ENCODE measurements around the gene WDR27.

The WDR27 gene

GRCh38 chr6:169666441-169666840, 35.4 kb downstream of the WDR27 start:
- H2BK15ac ChIP-seq (replicated peaks; ENCODE audit: low read depth) = no peak overlapping the region
- H3K27me3 ChIP-seq (ENCODE audit: insufficient read depth, low read length, poor library complexity) = no peaks in the 10 kb centered on the region
- no peak overlapping the region for H3K56ac ChIP-seq (ENCODE audit: low read length)
- H3K4me3 ChIP-seq (ENCODE audit: low read length) = no peak overlapping the region
- H3K79me1 ChIP-seq (ENCODE audit: low read length) = peaks cover 3% of the 10 kb centered on the region
- no peak overlapping the region for H4K8ac ChIP-seq (ENCODE audit: low read depth, low read length)
- no peak overlapping the region for H3K23ac ChIP-seq (ENCODE audit: low read length)
- no peak overlapping the region for H4K5ac ChIP-seq (ENCODE audit: low read length)
- H2BK120ac ChIP-seq (ENCODE audit: low read depth, low read length) = no peak overlapping the region
- H3K18ac ChIP-seq (ENCODE audit: low read length) = no peak overlapping the region
- WGBS (ENCODE audit: extremely low coverage, insufficient coverage, low lambda C conversion rate) = no CpG with 5 or more reads among the region's 18 CpGs
- peaks cover 8% of the 10 kb centered on the region for H3K36me3 ChIP-seq (ENCODE audit: control insufficient read depth, insufficient read depth, low read length)
- H3K4me2 ChIP-seq (ENCODE audit: low read length) = no peak overlapping the region
- H3K4ac ChIP-seq (ENCODE audit: low read depth, low read length) = no peak overlapping the region
- no peak overlapping the region for H2BK5ac ChIP-seq (ENCODE audit: low read length)
- H3K9ac ChIP-seq (ENCODE audit: low read length) = no peak overlapping the region
- H3K79me2 ChIP-seq (ENCODE audit: control insufficient read depth, insufficient read depth, low read length) = no peaks in the 10 kb centered on the region
- no peak for DNase-seq
- no peak overlapping the region for H3K27ac ChIP-seq (ENCODE audit: low read depth, low read length)
- no peak overlapping the region for H2AK5ac ChIP-seq (ENCODE audit: low read length)
- H3K4me1 ChIP-seq (ENCODE audit: control insufficient read depth, low read depth, low read length) = peaks cover 2% of the 10 kb centered on the region

- peaks cover 3% of the 10 kb centered on the region for H3K79me1 ChIP-seq (ENCODE audit: low read length)
- no peak overlapping the region for H2BK5ac ChIP-seq (ENCODE audit: low read length)
- no peak overlapping the region for H2AK5ac ChIP-seq (ENCODE audit: low read length)
- no peaks in the 10 kb centered on the region for H3K27me3 ChIP-seq (ENCODE audit: insufficient read depth, low read length, poor library complexity)
- no peak overlapping the region for H2BK15ac ChIP-seq (replicated peaks; ENCODE audit: low read depth)
- H3K79me2 ChIP-seq (ENCODE audit: control insufficient read depth, insufficient read depth, low read length) = no peaks in the 10 kb centered on the region
- no peak overlapping the region for H3K18ac ChIP-seq (ENCODE audit: low read length)
- no peak overlapping the region for H3K4me2 ChIP-seq (ENCODE audit: low read length)
- no peak overlapping the region for H3K4ac ChIP-seq (ENCODE audit: low read depth, low read length)
- WGBS (ENCODE audit: extremely low coverage, insufficient coverage, low lambda C conversion rate) = 100% methylated on average over 1 of the region's 9 CpGs
- DNase-seq = no peak
- no peak overlapping the region for H2BK120ac ChIP-seq (ENCODE audit: low read depth, low read length)
- no peak overlapping the region for H3K23ac ChIP-seq (ENCODE audit: low read length)
- H4K5ac ChIP-seq (ENCODE audit: low read length) = no peak overlapping the region
- H4K8ac ChIP-seq (ENCODE audit: low read depth, low read length) = no peak overlapping the region
- no peak overlapping the region for H3K4me3 ChIP-seq (ENCODE audit: low read length)
- no peak overlapping the region for H3K9ac ChIP-seq (ENCODE audit: low read length)
- H3K36me3 ChIP-seq (ENCODE audit: control insufficient read depth, insufficient read depth, low read length) = peaks cover 8% of the 10 kb centered on the region
- peaks cover 2% of the 10 kb centered on the region for H3K4me1 ChIP-seq (ENCODE audit: control insufficient read depth, low read depth, low read length)
- no peak overlapping the region for H3K56ac ChIP-seq (ENCODE audit: low read length)
- H3K27ac ChIP-seq (ENCODE audit: low read depth, low read length) = no peak overlapping the region
Measured at GRCh38 chr6:169665289-169665688, 36.5 kb downstream of the WDR27 start.

GRCh38 chr6:169664227-169664626, 37.6 kb downstream of the WDR27 start:
- Histone ChIP-seq H2BK5ac (ENCODE audit: low read length) (no peak overlapping the region), H3K36me3 (ENCODE audit: control insufficient read depth, insufficient read depth, low read length) (peaks cover 8% of the 10 kb centered on the region), H3K4me1 (ENCODE audit: control insufficient read depth, low read depth, low read length) (peaks cover 2% of the 10 kb centered on the region), H3K23ac (ENCODE audit: low read length) (no peak overlapping the region), H3K4ac (ENCODE audit: low read depth, low read length) (no peak overlapping the region), H3K27ac (ENCODE audit: low read depth, low read length) (no peak overlapping the region), H3K56ac (ENCODE audit: low read length) (no peak overlapping the region), H2BK15ac (replicated peaks; ENCODE audit: low read depth) (no peak overlapping the region), H3K18ac (ENCODE audit: low read length) (no peak overlapping the region), H3K4me2 (ENCODE audit: low read length) (no peak overlapping the region), H2AK5ac (ENCODE audit: low read length) (no peak overlapping the region), H3K27me3 (ENCODE audit: insufficient read depth, low read length, poor library complexity) (no peaks in the 10 kb centered on the region), H2BK120ac (ENCODE audit: low read depth, low read length) (no peak overlapping the region), H3K9ac (ENCODE audit: low read length) (no peak overlapping the region), H3K79me1 (ENCODE audit: low read length) (peaks cover 3% of the 10 kb centered on the region), H3K79me2 (ENCODE audit: control insufficient read depth, insufficient read depth, low read length) (no peaks in the 10 kb centered on the region), H3K4me3 (ENCODE audit: low read length) (no peak overlapping the region), H4K5ac (ENCODE audit: low read length) (no peak overlapping the region), H4K8ac (ENCODE audit: low read depth, low read length) (no peak overlapping the region)
- no CpG with 5 or more reads among the region's 14 CpGs for WGBS (ENCODE audit: extremely low coverage, insufficient coverage, low lambda C conversion rate)
- no peak for DNase-seq

GRCh38 chr6:169663468-169663867, 38.4 kb downstream of the WDR27 start:
- Histone ChIP-seq H3K27ac (ENCODE audit: low read depth, low read length) (no peak overlapping the region), H3K4me2 (ENCODE audit: low read length) (no peak overlapping the region), H3K79me2 (ENCODE audit: control insufficient read depth, insufficient read depth, low read length) (no peaks in the 10 kb centered on the region), H2BK5ac (ENCODE audit: low read length) (no peak overlapping the region), H4K5ac (ENCODE audit: low read length) (no peak overlapping the region), H3K9ac (ENCODE audit: low read length) (no peak overlapping the region), H3K23ac (ENCODE audit: low read length) (no peak overlapping the region), H3K4me3 (ENCODE audit: low read length) (no peak overlapping the region), H2AK5ac (ENCODE audit: low read length) (no peak overlapping the region), H3K56ac (ENCODE audit: low read length) (no peak overlapping the region), H3K79me1 (ENCODE audit: low read length) (peaks cover 1% of the 10 kb centered on the region), H2BK120ac (ENCODE audit: low read depth, low read length) (no peak overlapping the region), H3K27me3 (ENCODE audit: insufficient read depth, low read length, poor library complexity) (no peaks in the 10 kb centered on the region), H2BK15ac (replicated peaks; ENCODE audit: low read depth) (no peak overlapping the region), H4K8ac (ENCODE audit: low read depth, low read length) (no peak overlapping the region), H3K4me1 (ENCODE audit: control insufficient read depth, low read depth, low read length) (peaks cover 2% of the 10 kb centered on the region), H3K18ac (ENCODE audit: low read length) (no peak overlapping the region), H3K36me3 (ENCODE audit: control insufficient read depth, insufficient read depth, low read length) (peaks cover 10% of the 10 kb centered on the region), H3K4ac (ENCODE audit: low read depth, low read length) (no peak overlapping the region)
- no CpG with 5 or more reads among the region's 8 CpGs for WGBS (ENCODE audit: extremely low coverage, insufficient coverage, low lambda C conversion rate)
- no peak for DNase-seq

GRCh38 chr6:169661391-169661756, 40.5 kb downstream of the WDR27 start:
- Histone ChIP-seq H4K5ac (ENCODE audit: low read length) (no peak overlapping the region), H2AK5ac (ENCODE audit: low read length) (no peak overlapping the region), H4K8ac (ENCODE audit: low read depth, low read length) (no peak overlapping the region), H3K4me3 (ENCODE audit: low read length) (no peak overlapping the region), H3K79me1 (ENCODE audit: low read length) (no peaks in the 10 kb centered on the region), H3K36me3 (ENCODE audit: control insufficient read depth, insufficient read depth, low read length) (peaks cover 14% of the 10 kb centered on the region), H3K56ac (ENCODE audit: low read length) (no peak overlapping the region), H3K18ac (ENCODE audit: low read length) (no peak overlapping the region), H3K9ac (ENCODE audit: low read length) (no peak overlapping the region), H3K4me2 (ENCODE audit: low read length) (no peak overlapping the region), H3K23ac (ENCODE audit: low read length) (no peak overlapping the region), H3K4me1 (ENCODE audit: control insufficient read depth, low read depth, low read length) (no peaks in the 10 kb centered on the region), H2BK5ac (ENCODE audit: low read length) (no peak overlapping the region), H2BK120ac (ENCODE audit: low read depth, low read length) (no peak overlapping the region), H3K27me3 (ENCODE audit: insufficient read depth, low read length, poor library complexity) (no peaks in the 10 kb centered on the region), H3K4ac (ENCODE audit: low read depth, low read length) (no peak overlapping the region), H3K27ac (ENCODE audit: low read depth, low read length) (no peak overlapping the region), H3K79me2 (ENCODE audit: control insufficient read depth, insufficient read depth, low read length) (no peaks in the 10 kb centered on the region), H2BK15ac (replicated peaks; ENCODE audit: low read depth) (no peak overlapping the region)
- DNase-seq = no peak
- no CpG with 5 or more reads among the region's 7 CpGs for WGBS (ENCODE audit: extremely low coverage, insufficient coverage, low lambda C conversion rate)

- no peak overlapping the region for H3K4me2 ChIP-seq (ENCODE audit: low read length)
- no peak overlapping the region for H2BK120ac ChIP-seq (ENCODE audit: low read depth, low read length)
- H3K56ac ChIP-seq (ENCODE audit: low read length) = no peak overlapping the region
- no CpG with 5 or more reads among the region's 26 CpGs for WGBS (ENCODE audit: extremely low coverage, insufficient coverage, low lambda C conversion rate)
- H3K23ac ChIP-seq (ENCODE audit: low read length) = no peak overlapping the region
- H3K4me1 ChIP-seq (ENCODE audit: control insufficient read depth, low read depth, low read length) = no peaks in the 10 kb centered on the region
- H3K79me1 ChIP-seq (ENCODE audit: low read length) = no peaks in the 10 kb centered on the region
- H2BK5ac ChIP-seq (ENCODE audit: low read length) = no peak overlapping the region
- H4K8ac ChIP-seq (ENCODE audit: low read depth, low read length) = no peak overlapping the region
- H2BK15ac ChIP-seq (replicated peaks; ENCODE audit: low read depth) = no peak overlapping the region
- H3K79me2 ChIP-seq (ENCODE audit: control insufficient read depth, insufficient read depth, low read length) = no peaks in the 10 kb centered on the region
- H3K9ac ChIP-seq (ENCODE audit: low read length) = no peak overlapping the region
- no peak overlapping the region for H3K4me3 ChIP-seq (ENCODE audit: low read length)
- H3K4ac ChIP-seq (ENCODE audit: low read depth, low read length) = no peak overlapping the region
- H3K18ac ChIP-seq (ENCODE audit: low read length) = no peak overlapping the region
- H3K27me3 ChIP-seq (ENCODE audit: insufficient read depth, low read length, poor library complexity) = no peaks in the 10 kb centered on the region
- H3K27ac ChIP-seq (ENCODE audit: low read depth, low read length) = no peak overlapping the region
- no peak overlapping the region for H2AK5ac ChIP-seq (ENCODE audit: low read length)
- peaks cover 14% of the 10 kb centered on the region for H3K36me3 ChIP-seq (ENCODE audit: control insufficient read depth, insufficient read depth, low read length)
- no peak overlapping the region for H4K5ac ChIP-seq (ENCODE audit: low read length)
- no peak for DNase-seq
Measured at GRCh38 chr6:169660751-169661390, 41.0 kb downstream of the WDR27 start.
